ENCODE data around the gene ABCC9. TPM values are rescaled to one million over a fixed set of nuclear protein-coding genes. Genes with fewer than 3 reads are reported as not detected.

The ABCC9 gene
- total RNA-seq, 1 donor from 2014 or later, result 24.6 TPM

DNA sequence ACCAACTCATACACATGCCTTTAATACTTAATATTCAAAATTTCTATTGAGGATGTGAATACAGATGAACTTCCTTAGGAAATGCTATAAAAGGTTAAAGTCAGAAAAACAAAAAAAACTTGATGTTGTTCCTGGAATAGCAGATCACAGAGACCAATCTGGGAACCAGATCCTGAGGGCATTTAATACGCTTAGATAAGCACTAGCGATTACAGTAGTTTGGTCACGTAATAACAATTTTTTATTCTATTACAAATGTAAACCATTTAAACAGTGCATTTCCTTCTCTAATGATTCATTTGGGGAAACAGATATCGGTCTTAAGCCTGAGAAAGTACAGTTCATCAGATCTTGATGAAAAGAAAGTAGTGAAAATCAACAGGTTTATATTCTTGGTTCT is 30.8 kb upstream of the ABCC9 start:
- intact Hi-C loops (cut with DNase I), result no loop called here
- no peaks in the 10 kb centered on the region for H3K4me1 ChIP-seq
- H3K9me3 ChIP-seq, result no peaks in the 10 kb centered on the region
- H3K36me3 ChIP-seq, result no peaks in the 10 kb centered on the region
- H3K27me3 ChIP-seq, result no peaks in the 10 kb centered on the region
- no peak for DNase-seq (ENCODE audit: extremely low spot score in 2 of 2)
- H3K4me3 ChIP-seq, result no peak overlapping the region
- TF ChIP-seq, protein P1, sequence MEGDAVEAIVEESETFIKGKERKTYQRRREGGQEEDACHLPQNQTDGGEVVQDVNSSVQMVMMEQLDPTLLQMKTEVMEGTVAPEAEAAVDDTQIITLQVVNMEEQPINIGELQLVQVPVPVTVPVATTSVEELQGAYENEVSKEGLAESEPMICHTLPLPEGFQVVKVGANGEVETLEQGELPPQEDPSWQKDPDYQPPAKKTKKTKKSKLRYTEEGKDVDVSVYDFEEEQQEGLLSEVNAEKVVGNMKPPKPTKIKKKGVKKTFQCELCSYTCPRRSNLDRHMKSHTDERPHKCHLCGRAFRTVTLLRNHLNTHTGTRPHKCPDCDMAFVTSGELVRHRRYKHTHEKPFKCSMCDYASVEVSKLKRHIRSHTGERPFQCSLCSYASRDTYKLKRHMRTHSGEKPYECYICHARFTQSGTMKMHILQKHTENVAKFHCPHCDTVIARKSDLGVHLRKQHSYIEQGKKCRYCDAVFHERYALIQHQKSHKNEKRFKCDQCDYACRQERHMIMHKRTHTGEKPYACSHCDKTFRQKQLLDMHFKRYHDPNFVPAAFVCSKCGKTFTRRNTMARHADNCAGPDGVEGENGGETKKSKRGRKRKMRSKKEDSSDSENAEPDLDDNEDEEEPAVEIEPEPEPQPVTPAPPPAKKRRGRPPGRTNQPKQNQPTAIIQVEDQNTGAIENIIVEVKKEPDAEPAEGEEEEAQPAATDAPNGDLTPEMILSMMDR (IDR thresholded peaks at IDR 0.05), result no peak
- no peak for TF ChIP-seq POLR2A (IDR thresholded peaks at IDR 0.05)
- TF ChIP-seq POLR2AphosphoS5 (IDR thresholded peaks at IDR 0.05; ENCODE audit: insufficient read depth in 1 of 2, low read depth in 1 of 2), result no peak
- H3K27ac ChIP-seq, result no peak overlapping the region

GRCh38 chr12:21971344-21971743 is 30.1 kb upstream of the ABCC9 start:
- Histone ChIP-seq H3K4me1 (no peaks in the 10 kb centered on the region), H3K36me3 (no peaks in the 10 kb centered on the region), H3K4me3 (no peak overlapping the region), H3K27me3 (no peaks in the 10 kb centered on the region), H3K27ac (no peak overlapping the region), H3K9me3 (no peaks in the 10 kb centered on the region)
- DNase-seq (ENCODE audit: extremely low spot score in 2 of 2), result no peak
- no peak for TF ChIP-seq POLR2AphosphoS5 (IDR thresholded peaks at IDR 0.05; ENCODE audit: insufficient read depth in 1 of 2, low read depth in 1 of 2)
- TF ChIP-seq, protein P1 (IDR thresholded peaks at IDR 0.05), result no peak
- intact Hi-C loops (cut with DNase I), result no loop called here

GRCh38 chr12:21962821-21963220 is 21.6 kb upstream of the ABCC9 start:
- DNase-seq (ENCODE audit: extremely low spot score in 2 of 2), result no peak
- intact Hi-C loops (cut with DNase I), result no loop called here
- no peak for TF ChIP-seq POLR2AphosphoS5 (IDR thresholded peaks at IDR 0.05; ENCODE audit: insufficient read depth in 1 of 2, low read depth in 1 of 2)
- Histone ChIP-seq H3K27ac (no peak overlapping the region), H3K27me3 (no peaks in the 10 kb centered on the region), H3K36me3 (no peaks in the 10 kb centered on the region), H3K9me3 (no peaks in the 10 kb centered on the region), H3K4me1 (no peaks in the 10 kb centered on the region), H3K4me3 (no peak overlapping the region)

DNA sequence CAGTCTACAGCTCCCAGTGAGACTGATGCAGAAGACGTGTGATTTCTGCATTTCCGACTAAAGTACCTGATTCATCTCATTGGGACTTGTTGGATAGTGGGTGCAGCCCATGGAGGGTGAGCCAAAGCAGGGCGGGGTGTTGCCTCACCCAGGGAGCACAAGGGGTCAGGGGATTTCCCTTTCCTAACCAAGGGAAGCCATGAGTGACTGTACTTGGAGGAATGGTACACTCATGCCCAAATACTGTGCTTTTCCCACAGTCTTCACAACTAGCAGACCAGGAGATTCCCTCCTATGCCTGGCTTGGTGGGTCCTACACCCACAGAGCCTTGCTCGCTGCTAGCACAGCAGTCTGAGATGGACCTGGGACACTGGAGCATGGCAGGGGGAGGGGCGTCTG is 21.0 kb upstream of the ABCC9 start:
- H3K27ac ChIP-seq, result no peak overlapping the region
- intact Hi-C loops (cut with DNase I), result no loop called here
- no peaks in the 10 kb centered on the region for H3K27me3 ChIP-seq
- H3K4me3 ChIP-seq, result no peak overlapping the region
- H3K4me1 ChIP-seq, result no peaks in the 10 kb centered on the region
- no peaks in the 10 kb centered on the region for H3K36me3 ChIP-seq
- no peaks in the 10 kb centered on the region for H3K9me3 ChIP-seq
- DNase-seq (ENCODE audit: extremely low spot score in 2 of 2), result no peak
- TF ChIP-seq, protein P1 (IDR thresholded peaks at IDR 0.05), result no peak
- TF ChIP-seq POLR2AphosphoS5 (IDR thresholded peaks at IDR 0.05; ENCODE audit: insufficient read depth in 1 of 2, low read depth in 1 of 2) (no peak), POLR2A (IDR thresholded peaks at IDR 0.05) (no peak)

DNA sequence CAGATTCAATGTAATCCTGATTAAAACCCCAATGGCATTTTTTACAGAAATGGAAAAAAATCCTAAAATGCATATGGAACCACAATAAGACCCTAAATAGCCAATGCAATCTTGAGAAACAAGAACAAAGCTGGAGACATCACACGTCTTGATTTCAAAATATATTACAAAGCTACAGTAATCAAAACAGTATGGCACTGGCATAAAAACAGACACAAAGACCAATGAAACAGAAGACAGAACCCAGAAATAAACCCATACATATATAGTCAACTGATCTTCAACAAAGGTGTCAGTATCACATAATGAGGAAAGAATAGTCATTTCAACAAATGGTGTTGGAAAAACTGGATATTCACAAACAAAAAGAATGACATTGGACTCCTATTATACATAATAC is 9.4 kb upstream of the ABCC9 start:
- Histone ChIP-seq H3K36me3 (no peaks in the 10 kb centered on the region), H3K4me1 (no peaks in the 10 kb centered on the region), H3K4me3 (no peak overlapping the region), H3K27ac (no peak overlapping the region), H3K27me3 (no peaks in the 10 kb centered on the region), H3K9me3 (no peaks in the 10 kb centered on the region)
- TF ChIP-seq POLR2AphosphoS5 (IDR thresholded peaks at IDR 0.05; ENCODE audit: insufficient read depth in 1 of 2, low read depth in 1 of 2), result no peak
- TF ChIP-seq, protein P1 (IDR thresholded peaks at IDR 0.05), result no peak
- TF ChIP-seq POLR2A (IDR thresholded peaks at IDR 0.05), result no peak
- DNase-seq (ENCODE audit: extremely low spot score in 2 of 2), result no peak
- intact Hi-C loops (cut with DNase I), result no loop called here

DNA sequence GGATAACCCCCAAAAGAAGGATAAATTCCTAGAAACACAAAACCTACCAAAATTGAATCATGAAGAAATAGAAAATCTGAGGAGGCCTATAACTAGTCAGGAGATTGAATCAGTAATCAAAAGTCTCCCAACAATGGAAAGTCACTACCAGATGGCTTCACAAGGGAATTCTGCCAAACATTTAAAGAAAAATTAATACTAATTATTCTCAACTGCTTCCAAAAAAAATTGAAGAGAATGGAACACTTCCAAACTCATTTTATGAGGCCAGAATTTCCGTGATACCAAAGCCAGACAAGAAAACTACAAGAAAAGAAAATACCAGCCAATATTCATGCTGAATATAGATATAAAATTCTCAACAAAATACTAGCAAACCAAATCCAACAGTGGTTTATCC is 7.8 kb upstream of the ABCC9 start:
- H3K27me3 ChIP-seq, result no peaks in the 10 kb centered on the region
- H3K4me1 ChIP-seq, result no peaks in the 10 kb centered on the region
- no peaks in the 10 kb centered on the region for H3K36me3 ChIP-seq
- no peak overlapping the region for H3K4me3 ChIP-seq
- TF ChIP-seq POLR2A (IDR thresholded peaks at IDR 0.05) (no peak), POLR2AphosphoS5 (IDR thresholded peaks at IDR 0.05; ENCODE audit: insufficient read depth in 1 of 2, low read depth in 1 of 2) (no peak)
- TF ChIP-seq, protein P1 (IDR thresholded peaks at IDR 0.05), result no peak
- no peaks in the 10 kb centered on the region for H3K9me3 ChIP-seq
- H3K27ac ChIP-seq, result no peak overlapping the region
- DNase-seq (ENCODE audit: extremely low spot score in 2 of 2), result no peak
- intact Hi-C loops (cut with DNase I), result no loop called here
